Neural crest cell (in vitro differentiated cells): Measurements from ENCODE around the gene ATG16L1. TPM values are rescaled to one million over a fixed set of nuclear protein-coding genes. Genes with fewer than 3 reads are reported as not detected.
A peak's percentile ranks its signal among the peaks of the same experiment; 100 is the strongest.

Source experiments
- DNase-seq: peaks from one replicate; pipeline ENCODE4 v3.0.0; 2021; ENCODE audit warnings: low read depth, mixed read lengths, low spot score
- H3K27ac Mint-ChIP-seq: one replicate; pipeline ENCODE4 v1.8.0; 2021; ENCODE audit warnings: mild to moderate bottlenecking, mixed read lengths; ENCODE audit not compliant: unreplicated experiment
- H3K27me3 Mint-ChIP-seq: 2 replicates; pipeline ENCODE4 v1.8.0; 2021; ENCODE audit warnings: low read depth, mild to moderate bottlenecking, mixed read lengths
- H3K36me3 Mint-ChIP-seq: 2 replicates; pipeline ENCODE4 v1.8.0; 2021; ENCODE audit warnings: low read depth, mild to moderate bottlenecking, mixed read lengths
- H3K4me1 Mint-ChIP-seq: 2 replicates; pipeline ENCODE4 v1.8.0; 2021; ENCODE audit warnings: mixed read lengths
- H3K4me3 Mint-ChIP-seq: one replicate; pipeline ENCODE4 v1.8.0; 2021; ENCODE audit warnings: mild to moderate bottlenecking, mixed read lengths
- H3K9me3 Mint-ChIP-seq: 2 replicates; pipeline ENCODE4 v1.8.0; 2021; ENCODE audit warnings: mixed read lengths
- CTCF ChIP-seq: fragments of 200-600 bp; sonication (generic); conservative IDR thresholded peaks from 2 replicates; pipeline ENCODE4 v1.5.0; 2021; ENCODE audit warnings: antibody characterized with exemption, mild to moderate bottlenecking
- long read RNA-seq: library from polyadenylated mRNA; unstranded; transcript quantifications from one replicate; pipeline ENCODE4 v2.0.0, GENCODE V29; 2020
- total RNA-seq: library from RNA; stranded (reverse); gene quantifications from 2 replicates; pipeline ENCODE4 v1.2.1, GENCODE V29; 2021

Gene ATG16L1
- 26.9 and 28.2 TPM in 2 replicates for total RNA-seq
- long read RNA-seq, transcript ATG16L1-205 (17 exons, 3,213 nt): major isoform, 19 of 43 reads
- long read RNA-seq, transcript ATG16L1-203 (18 exons, 3,405 nt): minor isoform, 7 of 43 reads
- long read RNA-seq, partial matches to known transcripts: 3 of 43 reads
- long read RNA-seq, other reads (novel, unspliced or antisense): 12 of 43 reads

DNA sequence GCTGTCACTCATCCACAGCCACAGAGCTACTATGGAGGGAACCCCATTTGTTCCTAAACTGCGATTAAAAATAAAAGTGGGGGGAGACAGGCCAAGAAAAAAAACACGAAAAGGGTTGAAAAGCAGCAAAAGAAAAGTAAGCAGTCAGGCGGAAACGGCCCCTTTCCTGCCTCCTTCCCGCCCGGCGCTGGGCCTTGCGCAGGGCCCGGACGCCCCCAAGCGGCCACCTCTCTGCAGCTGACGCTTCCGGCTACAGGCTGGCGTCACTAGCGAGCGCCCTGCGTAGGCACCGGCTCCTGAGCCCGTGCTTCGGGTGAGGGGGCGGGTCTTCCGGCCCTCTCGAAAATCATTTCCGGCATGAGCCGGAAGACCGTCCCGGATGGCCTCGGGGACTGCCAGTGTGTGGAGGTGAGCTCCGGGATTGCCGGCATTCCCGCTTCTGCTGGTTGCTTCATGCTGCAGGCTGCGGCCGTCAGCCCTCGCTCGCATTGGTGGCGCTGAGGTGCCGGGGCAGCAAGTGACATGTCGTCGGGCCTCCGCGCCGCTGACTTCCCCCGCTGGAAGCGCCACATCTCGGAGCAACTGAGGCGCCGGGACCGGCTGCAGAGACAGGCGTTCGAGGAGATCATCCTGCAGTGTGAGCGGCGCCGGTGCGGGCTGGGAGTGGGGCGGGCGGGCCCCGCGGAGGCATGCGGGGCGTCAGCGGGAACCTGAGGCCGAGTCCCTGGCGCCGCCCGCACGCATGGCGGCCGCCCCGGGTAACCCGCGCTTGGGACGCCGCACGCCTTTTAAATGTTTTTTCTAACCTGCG is at the start of gene ATG16L1:
ATG16L1 (plus strand) TSS at position 368 of the 811 bp plus-strand sequence; CDS start at position 523, 155 bp downstream.
- TF ChIP-seq CTCF: peak; percentile 91
- H3K4me1 Mint-ChIP-seq: peaks cover 15% of the 10 kb centered on the region
- H3K27ac Mint-ChIP-seq: peak within 1 kb of the TSS; percentile 87

DNA sequence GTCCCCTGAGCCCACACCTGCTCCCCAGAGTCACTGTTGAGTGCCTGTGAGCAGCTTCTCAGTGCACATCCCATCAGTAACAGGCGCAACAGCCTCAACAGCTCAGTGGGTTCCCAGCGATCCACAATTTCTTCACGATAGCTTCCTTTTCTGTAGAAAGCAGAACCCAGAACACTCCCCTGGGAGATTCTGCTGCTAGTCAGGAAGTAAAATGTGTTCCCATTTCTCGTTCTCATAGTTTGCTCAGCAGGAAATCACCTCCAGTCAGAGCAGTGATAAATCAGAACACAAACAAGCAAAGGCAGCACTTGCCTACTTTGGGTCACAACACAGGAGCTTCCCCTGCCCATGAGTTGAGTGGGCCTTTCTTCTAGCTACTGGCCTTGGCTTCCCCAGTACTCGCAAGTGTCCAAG is 48.9 kb upstream of the ATG16L1 start:
- Mint-ChIP-seq H3K4me1 (no peaks in the 10 kb centered on the region), H3K4me3 (no peak overlapping the region), H3K36me3 (peaks cover 2% of the 10 kb centered on the region), H3K27ac (no peak overlapping the region), H3K9me3 (peaks cover 2% of the 10 kb centered on the region), H3K27me3 (peaks cover 1% of the 10 kb centered on the region)
- no peak for DNase-seq
- TF ChIP-seq CTCF: no peak

More for the DNA sequence above, at the start of gene ATG16L1:
- peaks cover 7% of the 10 kb centered on the region for H3K27me3 Mint-ChIP-seq
- H3K4me3 Mint-ChIP-seq: peak within 1 kb of the TSS; percentile 92
- H3K36me3 Mint-ChIP-seq: no peaks in the 10 kb centered on the region
- peak; percentile 91 for DNase-seq
- peaks cover 8% of the 10 kb centered on the region for H3K9me3 Mint-ChIP-seq

- Mint-ChIP-seq H3K4me3 (no peak overlapping the region), H3K27ac (no peak overlapping the region), H3K27me3 (peaks cover 3% of the 10 kb centered on the region), H3K9me3 (peaks cover 2% of the 10 kb centered on the region), H3K4me1 (no peaks in the 10 kb centered on the region), H3K36me3 (peaks cover 2% of the 10 kb centered on the region)
- no peak for TF ChIP-seq CTCF
- DNase-seq: no peak
These were observed 48.4 kb upstream of the ATG16L1 start for GRCh38 chr2:233203060-233203459.

DNA sequence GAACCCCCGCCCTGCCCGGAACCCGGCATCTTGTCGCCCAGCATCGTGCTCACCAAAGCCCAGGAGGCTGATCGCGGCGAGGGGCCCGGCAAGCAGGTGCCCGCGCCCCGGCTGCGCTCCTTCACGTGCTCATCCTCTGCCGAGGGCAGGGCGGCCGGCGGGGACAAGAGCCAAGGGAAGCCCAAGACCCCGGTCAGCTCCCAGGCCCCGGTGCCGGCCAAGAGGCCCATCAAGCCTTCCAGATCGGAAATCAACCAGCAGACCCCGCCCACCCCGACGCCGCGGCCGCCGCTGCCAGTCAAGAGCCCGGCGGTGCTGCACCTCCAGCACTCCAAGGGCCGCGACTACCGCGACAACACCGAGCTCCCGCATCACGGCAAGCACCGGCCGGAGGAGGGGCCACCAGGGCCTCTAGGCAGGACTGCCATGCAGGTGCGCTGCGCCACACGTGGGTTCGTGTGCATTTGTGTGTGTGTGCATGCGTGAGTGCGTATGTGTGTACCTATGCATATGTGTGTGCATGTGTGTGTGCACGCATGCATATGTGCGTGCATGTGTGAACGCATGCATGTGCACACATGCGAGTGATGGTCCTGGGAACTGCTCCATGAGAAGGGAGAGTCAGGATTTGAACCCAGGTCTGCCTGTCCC is 47.1 kb upstream of the ATG16L1 start:
- no peak for DNase-seq

More for the DNA sequence above, 47.1 kb upstream of the ATG16L1 start:
- peaks cover 2% of the 10 kb centered on the region for H3K36me3 Mint-ChIP-seq
- no peak overlapping the region for H3K4me3 Mint-ChIP-seq
- H3K4me1 Mint-ChIP-seq: peaks cover 6% of the 10 kb centered on the region
- H3K27me3 Mint-ChIP-seq: peaks cover 6% of the 10 kb centered on the region
- no peak for TF ChIP-seq CTCF
- H3K27ac Mint-ChIP-seq: no peak overlapping the region
- peaks cover 2% of the 10 kb centered on the region for H3K9me3 Mint-ChIP-seq
